Activated CD4-positive, CD25-positive, alpha-beta regulatory T cell treated with anti-CD3 and anti-CD28 coated beads, Interleukin-2, amount 50 U/mL, for 24 hours (primary cell): ENCODE data around the gene KAZN.

Source experiments
- ATAC-seq, 2 donors: fragments of 150-1000 bp; cut with Tn5 transposase; one replicate each; pipeline ENCODE4 v1.10.0; 2021; ENCODE audit warnings: mild to moderate bottlenecking in 1 of 2, moderate library complexity in 1 of 2

The KAZN gene

DNA sequence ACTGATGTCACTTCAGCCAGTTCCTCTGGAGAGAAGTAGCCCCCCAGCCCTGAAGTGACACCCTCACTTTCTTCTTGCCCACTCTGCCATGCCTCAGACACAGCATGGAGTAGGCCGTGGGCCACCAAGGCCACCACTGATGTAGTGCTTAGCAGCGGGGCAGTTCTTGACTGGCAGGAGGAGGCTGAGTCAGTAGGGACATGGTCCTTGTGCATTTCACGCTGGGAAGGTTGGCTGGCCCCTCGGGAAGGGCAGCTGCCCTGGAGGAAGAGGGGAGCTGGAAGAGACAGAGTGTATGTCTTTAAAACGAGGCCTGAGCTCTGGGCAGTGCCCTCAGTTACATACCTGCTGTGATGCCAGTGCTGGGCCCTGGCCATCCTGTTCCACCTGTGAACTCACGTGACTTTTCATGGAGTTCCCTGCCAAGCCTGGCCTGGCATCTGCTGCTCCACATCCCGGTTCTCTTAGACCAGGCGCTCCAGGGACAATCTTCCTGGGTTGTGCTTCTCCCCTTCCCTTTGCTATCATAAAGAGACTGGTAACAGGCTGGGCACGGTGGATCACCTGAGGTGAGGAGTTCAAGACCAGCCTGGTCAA is 396.5 kb downstream of the KAZN start:
- ATAC-seq = no peak

DNA sequence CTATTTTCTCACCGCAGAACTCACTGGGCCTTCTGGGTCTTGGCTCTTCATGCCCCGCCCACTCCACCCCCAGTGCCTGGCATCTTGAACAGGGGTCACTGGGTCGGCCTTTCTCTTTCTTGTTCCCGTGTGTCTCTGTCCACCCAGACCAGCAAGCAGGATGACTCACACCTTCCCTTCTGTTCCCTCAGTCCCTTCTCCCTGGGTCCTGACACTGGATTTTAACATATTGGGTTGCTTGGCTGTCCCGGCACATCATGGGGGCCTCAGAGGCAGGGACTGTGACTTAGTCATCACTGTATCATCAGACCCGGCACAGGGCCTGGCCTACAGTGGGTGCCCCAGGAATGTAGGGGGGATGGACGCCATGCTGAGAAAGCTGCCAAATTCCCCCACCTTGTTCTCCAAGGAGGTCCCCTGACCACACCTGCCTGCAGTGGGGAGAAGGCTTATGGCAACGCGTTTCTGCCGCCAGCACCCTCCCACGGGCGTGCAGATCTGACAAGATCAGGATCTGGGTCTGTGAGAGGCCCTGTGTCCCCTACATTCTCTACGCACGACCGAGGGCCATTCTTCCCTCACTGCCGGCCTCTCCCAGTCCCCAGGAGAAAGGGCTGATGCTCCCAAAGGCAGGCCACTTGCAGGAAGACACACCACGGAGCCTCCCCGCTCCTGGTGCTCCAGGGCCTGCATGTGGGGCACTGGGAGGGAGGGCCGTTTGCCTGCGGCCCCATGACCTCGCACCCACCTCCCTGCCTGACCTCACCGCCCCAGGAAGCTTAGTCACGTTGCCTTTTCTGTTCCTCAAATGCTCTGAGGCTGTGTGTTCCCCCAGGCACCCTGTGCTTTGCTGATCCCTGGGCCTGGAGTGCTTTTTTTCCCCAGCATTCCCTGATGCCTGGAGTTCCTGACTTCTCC is 397.9 kb downstream of the KAZN start:
- no peak for ATAC-seq

DNA sequence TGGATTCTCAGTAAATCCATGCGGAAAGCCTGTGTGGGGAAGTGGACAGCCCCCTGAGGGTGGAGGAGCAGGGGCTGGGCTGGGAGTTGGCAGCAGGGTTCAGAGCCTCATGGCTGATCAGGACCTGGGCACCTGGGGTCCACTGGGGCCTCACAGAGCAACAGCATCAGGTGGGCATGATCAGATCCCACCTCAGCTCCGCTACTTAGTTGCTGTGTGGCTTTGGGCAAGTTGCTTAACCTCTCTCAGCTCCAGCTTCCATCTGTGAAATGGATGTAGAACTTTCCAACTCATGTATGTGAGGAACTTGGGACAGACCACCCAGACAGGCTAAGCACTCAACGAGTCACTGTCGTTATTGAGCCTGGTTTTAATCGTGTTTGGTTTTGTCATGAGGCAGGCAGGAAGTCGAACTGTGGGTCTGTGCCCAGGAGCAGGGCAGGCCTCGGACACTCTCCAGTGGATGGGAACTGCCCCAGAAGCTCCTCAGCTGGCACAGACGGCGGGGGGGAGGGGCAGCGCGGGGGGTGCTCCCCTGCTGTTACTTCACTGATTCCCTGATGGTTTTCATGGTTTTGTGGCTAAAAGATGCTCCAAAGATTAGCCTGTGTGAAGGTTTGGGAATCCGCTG is 399.3 kb downstream of the KAZN start:
- no peak for ATAC-seq

DNA sequence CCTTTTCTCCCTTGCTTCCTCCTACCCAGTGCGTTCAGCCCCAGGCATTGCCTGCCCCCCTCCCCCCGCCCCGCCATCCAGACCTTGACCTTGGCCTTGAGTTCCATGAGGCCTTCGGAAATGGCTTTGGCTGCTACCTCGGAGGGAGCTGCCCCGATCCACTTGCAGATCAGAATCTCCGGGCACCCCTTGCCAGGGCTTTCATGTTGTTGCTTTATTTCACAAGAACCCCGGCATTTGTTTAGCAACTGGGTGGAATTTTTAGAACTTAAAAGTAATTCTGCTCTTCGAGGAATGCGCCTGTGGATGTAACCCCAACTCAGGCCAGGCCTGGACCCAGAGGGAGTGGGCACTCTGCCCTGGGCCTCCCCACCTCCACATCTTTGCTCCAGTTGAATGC is 401.0 kb downstream of the KAZN start:
- no peak for ATAC-seq

DNA sequence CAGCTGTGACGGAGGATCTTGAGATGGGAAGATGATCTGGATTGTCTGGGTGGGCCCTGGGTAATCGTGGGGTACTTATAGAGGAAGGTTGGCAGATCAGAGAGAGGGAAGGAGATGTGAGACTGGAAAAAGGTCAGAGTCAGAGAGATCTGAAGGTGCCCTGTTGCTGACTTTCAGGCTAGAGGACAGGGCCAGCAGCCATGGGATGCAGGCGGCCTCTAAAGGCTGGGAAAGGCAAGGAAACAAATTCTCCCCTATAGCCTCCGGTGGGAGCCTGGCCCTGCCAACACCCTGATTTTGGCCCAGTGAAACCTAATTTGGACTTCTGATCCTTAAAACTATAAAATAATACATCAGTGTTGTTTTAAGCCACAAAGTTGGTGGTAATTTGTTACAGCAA is 401.5 kb downstream of the KAZN start:
- no peak for ATAC-seq

DNA sequence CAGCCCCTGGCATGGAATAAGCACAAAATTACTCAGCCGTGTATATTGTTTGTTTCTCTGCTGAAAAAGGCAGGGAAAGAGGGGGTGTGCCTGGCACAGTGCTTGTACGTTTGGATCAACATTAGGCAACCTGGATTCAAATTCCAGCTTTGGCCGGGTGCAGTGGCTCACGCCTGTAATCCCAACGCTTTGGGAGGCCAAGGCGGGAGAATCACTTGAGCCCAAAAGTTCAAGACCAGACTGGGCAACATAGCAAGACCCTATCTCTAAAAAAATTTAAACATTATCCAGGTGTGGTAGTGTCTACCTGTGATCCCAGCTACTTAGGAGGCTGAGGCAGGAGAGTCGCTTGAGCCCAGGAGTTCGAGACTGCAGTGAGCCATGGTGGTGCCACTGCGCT is 402.2 kb downstream of the KAZN start:
- ATAC-seq = no peak

DNA sequence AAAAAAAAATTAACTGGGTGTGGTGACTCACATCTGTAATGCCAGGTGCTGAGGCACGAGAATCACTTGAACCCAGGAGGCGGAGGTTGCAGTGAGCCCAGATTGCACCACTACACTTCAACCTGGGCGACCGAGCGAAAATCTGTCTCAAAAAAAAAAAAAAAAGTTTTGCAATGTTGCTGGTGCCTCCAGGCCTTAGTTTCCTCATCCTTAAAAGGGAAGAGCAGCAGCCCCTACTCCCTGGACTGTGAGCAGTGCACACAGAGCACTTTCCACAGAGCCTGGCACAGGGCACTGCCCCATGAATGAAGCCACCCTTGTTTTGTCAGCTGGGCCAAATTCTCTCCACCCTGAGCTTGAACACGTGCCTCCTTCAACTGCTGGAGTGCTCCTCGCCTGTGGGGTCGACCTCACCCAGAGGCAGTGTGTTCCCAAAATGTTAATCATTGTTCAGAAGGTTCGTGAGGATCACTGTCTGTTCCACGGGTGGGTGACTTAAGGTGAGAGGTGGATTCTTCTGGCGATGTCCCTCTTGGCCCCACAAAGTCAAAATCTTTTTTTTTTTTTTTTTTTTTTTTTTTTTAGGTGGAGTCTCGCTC is 402.9 kb downstream of the KAZN start:
- no peak for ATAC-seq

DNA sequence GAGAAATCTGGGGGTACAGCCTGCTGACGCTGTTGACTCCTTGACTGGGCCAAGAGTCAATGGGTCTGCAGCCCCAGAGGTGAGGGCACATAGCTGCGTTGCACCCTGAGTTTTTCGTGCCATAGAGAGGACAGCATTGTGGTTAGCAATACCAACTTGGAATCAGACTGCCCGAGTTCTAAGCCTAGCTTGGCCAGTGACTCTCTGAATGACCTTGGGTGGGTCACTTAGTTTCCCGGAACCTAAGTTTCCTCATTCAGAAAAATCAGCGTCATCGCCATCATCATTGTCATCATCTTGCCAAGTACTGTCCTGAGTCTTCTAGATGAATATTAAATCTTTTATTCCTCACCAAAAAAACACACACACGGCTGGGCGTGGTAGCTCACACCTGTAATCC is 403.8 kb downstream of the KAZN start:
- no peak for ATAC-seq

DNA sequence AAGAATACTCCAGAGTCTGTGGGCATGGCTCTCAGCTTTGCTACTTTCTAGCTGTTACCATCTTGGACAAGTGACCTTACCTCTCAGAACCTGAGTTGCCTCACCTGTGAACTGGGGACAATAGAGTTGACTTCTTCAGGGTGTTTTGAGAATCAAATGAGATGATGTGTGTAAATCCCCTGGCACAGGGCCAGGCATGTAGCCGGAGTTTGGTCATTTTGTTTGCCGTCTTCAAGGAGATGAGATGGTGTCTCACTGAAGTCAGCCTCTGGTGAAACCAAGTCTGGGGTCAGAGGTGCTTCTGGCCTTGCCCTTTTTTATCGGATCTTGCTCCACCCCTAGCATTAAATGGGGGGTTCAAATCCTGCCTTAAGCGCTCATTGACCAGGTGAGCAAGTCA is 405.9 kb downstream of the KAZN start:
- no peak for ATAC-seq

DNA sequence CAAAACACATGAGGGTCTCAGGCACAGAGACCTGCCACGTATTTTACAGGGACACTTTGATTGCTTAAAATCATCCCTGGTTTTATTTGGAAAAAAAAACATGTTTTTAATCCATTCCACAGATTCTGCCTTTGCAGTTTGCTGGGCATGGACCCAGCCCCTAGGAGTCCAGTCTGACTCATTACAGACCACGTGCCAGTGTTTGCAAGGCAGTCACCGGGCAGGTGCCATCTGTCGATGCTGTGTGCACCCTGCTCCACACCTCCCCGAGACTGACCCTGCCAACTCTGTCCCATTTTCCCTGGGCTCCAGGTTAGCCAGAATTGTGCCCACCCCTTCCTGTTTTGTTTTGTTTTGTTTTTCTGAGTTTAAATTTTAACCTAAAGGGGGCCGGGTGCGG is 406.6 kb downstream of the KAZN start:
- no peak for ATAC-seq

DNA sequence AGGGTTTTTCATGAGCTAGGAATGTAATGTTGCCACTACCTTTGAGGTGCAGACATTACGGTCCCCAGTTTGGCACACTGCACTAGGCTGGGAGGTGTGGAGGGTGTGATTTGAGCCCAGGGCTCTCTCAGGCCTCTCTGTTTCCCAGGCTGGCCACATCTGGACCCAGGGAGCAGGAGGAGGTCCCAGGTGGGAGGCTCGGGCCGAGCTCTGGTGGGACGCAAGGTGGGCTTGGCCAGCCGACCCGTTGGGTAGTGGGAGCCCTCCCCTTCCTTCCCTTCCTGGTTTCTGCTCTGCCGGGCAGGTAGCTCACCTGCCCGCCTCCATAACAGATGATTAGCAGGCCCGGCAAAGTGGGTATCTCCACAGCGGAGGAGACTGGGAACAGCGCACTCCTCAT is 408.9 kb downstream of the KAZN start:
- ATAC-seq = no peak

DNA sequence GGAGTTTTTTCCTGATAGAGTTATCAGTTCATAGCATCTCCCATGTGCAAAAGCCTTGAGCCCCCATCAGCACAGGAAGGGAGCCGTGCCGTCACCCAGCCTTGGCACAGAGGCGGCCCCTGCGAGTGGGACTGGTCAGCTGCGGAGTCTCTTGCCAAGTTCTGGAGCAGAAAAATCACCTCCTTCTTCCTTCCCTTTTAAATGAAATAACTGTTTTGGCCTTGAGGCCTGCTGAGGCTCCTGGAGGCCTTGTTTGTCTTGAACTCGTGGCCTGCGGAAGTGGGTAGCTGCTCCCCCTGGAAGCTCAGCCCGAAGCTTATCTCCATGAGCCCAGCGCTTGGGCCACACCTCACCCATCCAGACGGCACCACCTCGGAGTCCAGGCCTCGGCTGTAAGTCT is 409.4 kb downstream of the KAZN start:
- no peak for ATAC-seq

DNA sequence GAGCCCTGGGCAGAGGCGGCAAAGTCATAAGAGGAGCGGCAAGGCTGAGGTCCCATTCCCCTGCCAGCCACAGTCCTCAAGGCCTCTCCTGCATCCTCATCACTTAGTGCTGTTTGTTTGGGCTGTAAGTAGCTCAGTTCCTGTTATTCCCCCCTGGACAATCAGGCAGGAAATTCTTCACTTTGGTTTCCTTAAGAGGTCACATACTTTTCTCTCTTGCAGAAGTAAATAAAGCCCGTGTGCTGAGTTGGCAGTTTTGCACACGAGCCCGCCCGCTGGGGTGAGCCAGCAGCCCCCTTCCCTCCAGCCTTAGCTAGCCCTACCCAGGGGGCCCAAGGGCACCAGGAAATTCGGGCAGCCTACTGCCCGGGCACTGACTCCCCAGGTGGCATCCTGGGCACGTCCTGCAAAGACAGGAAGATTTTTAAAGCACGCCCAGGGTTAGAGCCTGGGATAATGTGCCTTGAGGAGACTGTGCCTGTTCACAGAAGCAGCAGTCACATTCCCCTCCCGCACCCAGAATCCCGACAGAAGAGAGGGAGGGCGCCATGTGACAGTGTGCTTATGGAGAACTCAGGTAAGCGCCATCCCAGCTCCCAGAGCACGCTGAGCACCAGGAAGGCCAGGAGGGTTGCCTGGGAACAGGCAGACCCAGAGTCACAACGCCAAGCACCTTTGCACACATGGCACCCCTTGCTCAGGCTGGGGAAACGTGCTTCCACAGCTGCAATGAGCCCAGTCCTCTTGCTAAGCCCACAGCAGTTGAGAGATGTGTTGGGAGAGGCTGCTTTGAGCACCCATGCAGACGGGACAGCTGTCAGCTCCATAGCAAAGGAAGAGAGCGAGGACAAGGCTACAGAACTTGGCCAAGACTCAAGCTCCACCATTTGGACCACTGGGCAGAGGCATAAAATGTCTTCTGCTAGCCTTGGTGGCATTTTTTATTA is 410.6 kb downstream of the KAZN start:
- no peak for ATAC-seq

DNA sequence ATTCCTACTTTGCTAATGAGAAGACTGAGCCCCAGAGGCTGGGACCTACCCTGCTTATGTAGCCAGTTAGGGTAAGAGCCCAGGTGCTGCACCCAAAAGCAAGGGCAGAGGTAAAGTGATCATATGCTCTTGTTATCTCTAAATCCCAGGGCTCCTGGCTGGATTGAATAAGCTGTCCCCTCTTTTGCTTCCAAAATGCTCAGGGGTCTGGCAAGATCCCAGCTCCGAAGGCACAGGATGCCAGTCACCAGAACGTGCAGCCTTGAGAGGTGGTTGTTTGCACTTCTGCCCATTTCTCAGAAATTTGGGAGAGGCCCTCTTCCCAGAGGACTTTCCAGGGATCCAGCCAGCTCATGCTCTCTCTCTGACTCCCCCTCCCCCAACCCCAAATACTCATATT is 412.7 kb downstream of the KAZN start:
- no peak for ATAC-seq

DNA sequence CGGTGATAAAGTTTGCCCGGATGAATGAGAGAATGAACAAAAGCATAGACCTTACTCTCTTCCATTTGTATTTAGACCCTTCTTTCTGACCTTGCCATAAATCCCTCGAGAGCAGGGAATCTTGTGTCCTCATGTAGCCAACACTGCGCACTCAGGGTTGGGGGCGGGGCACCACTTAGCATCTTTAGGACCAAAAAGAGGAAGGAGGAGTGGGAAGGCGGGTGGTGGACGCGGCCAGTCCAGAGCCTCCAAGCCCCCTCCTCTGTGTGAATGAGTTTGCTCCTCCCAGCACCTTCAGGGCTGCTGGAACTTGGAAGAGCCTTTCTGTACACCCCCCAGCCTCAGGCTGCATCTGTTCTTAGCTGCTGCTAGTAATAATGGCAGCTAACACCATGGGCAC is 413.2 kb downstream of the KAZN start:
- ATAC-seq = no peak

DNA sequence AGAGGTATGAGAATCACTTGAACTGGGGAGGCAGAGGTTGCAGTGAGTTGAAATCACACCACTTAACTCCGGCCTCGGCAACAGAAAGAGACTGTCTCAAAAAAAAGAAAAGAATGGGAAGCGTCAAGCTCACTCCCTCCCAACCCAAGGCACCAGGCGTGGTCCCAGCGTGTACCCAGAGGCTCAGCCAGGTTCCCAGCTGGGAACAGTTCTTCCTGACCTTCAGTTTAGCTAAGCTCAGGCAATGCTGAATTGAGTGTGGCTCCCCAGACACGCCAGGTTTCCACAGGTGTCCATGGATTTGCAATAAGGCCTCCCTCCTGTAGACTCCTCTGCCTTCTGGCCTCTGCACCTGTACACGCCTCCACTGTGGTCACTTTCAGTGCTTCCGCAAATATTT is 414.3 kb downstream of the KAZN start:
- no peak for ATAC-seq

DNA sequence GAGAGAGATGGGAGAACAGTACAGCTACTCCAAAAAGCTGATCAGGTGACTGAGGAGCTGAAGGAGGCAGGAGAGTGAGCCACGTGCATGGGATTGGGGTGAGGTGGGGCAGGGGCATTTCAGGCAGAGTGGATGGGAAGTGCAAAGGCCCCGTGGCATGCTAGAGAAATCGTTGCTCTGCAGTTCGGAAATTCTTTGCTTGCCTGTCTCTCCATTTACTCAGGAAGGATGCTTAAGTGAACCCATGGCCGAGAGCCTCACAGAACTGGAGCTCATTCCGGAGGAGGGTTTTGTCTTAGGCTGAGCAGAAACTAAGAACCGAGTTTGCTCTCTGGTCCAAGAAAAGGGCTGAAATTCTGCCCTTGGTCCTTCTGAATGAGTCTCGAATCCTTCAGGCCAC is 415.3 kb downstream of the KAZN start:
- ATAC-seq = no peak

DNA sequence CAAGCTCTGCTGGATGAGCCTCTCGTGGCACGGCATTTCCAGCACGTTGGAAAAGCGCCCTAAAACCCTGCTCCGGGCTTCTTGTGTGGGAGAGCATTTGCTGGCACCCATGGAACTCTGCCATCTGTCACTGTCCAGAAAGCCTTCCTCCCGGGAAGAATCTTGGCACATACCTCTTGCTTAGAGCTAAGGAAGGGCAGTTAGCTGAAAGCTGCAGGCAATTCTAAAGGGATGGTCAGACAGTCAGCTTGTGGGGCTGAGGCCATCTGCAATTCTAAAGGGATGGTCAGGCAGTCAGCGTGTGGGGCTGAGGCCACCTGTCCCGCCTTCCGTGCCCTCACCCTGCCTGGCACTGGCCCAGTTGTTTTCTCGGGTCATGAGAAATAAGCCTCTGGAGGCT is 416.0 kb downstream of the KAZN start:
- ATAC-seq = no peak

DNA sequence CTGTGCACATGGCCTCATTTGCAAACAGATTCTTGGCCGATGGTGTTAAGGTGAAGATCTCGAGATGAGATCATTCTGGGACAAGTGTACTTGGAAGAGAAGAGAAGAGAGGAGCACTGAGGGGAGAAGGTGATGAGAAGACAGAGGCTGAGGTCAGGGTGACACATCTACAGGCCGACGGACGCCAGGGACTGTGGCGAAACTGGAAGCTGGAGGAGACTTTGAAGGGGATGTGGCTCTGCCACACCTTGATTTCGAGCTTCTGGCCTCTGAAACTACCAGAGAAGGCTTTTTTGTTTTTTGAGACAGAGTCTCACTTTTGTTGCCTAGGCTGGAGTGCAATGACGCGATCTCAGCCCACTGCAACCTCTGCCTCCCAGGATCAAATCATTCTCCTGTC is 417.5 kb downstream of the KAZN start:
- no peak for ATAC-seq

DNA sequence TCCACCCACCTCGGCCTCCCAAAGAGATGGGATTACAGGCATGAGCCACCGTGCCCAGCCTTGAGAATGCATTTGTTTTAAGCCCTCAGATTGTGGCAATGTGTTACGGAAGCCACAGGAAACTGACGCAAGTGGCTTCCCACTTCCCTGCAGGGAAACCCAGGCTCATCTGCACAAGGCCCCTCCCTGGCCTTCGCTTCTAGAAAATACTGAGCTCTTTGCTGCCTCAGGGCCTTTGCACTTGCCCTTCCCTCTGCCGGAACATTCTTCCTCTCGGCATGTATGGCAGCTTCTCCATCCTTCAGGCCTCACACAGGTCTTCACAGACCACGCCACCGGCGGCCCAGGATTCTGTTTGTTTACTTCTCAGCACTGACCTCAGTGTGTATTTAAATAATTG is 418.0 kb downstream of the KAZN start:
- ATAC-seq = no peak

DNA sequence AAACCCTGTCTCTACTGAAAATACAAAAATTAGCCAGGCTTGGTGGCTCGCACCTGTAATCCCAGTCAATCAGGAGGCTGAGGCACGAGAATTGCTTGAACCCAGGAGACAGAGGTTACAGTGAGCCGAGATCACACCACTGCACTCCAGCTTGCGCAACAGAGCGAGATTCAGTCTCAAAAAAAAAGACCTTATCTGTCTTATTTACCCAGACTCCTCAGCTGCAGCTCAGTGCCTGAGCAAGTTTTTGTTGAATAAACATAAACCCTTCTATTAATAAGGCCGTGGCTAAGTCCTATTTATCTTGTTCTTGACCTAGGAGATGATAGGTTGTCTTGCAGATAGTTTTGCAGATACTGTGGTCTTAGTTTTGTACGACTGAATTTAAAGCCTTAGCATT is 418.6 kb downstream of the KAZN start:
- ATAC-seq = no peak

DNA sequence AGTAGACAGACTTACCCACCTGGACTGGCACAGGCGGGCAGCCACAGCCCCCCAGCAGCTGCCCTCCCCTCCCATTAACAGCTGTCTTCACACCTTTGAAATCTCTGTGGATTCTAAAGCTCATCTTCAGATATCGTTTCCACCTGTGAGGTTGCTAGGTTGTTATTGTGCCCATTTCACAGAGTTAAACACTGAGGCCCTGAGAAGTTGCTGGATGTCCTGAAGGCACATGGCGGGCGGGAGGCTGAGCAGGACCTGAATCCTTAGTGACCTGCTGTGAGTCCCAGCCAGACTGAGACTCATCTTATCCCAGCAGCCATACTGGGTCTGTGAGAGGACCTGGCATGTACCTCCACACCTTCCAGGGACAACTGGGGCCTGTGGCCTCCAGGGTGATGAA is 420.3 kb downstream of the KAZN start:
- no peak for ATAC-seq
